Muscle of back (tissue), 11 donors: ENCODE results near the gene PIP5K1A. TPM values are rescaled to one million over a fixed set of nuclear protein-coding genes. Genes with fewer than 3 reads are reported as not detected.
"Not testable (repeated sequence)": the region's sequence is repeated elsewhere in the genome, so short reads cannot be mapped to it uniquely, and the experiment has no call there.

Experiments used
- DNase-seq, 3 donors: peaks; one replicate each; pipeline versions ENCODE4 v3.0.0 to v3.0.0-alpha.2; 2013
- polyA plus RNA-seq, 10 donors: library from polyadenylated mRNA; unstranded; fragments of 120-200 nt; gene quantifications; one replicate each; pipeline ENCODE4 v1.2.1, GENCODE V29; 2013; ENCODE audit not compliant: insufficient read length in 10 of 10

PIP5K1A gene
- polyA plus RNA-seq, 10 donors, result 31.2 to 50.0 (median 40.4) TPM

DNA sequence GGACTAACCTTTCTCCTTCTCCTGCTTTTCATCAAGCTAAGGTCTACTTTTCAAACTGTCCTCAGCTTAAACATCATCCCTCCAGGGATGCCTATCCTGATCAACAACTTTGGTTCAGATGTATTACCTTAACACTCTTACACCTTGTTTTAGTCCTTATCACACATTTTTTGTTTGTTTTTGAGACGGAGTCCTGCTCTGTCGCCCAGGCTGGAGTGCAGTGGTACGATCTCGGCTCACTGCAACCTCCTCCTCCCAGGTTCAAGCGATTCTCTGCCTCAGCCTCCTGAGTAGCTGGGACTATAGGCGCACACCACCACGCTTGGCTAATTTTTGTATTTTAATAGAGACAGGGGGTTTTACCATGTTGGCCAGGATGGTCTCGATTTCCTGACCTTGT is 9.7 kb upstream of the PIP5K1A start:
- DNase-seq, result not testable (repeated sequence)

DNA sequence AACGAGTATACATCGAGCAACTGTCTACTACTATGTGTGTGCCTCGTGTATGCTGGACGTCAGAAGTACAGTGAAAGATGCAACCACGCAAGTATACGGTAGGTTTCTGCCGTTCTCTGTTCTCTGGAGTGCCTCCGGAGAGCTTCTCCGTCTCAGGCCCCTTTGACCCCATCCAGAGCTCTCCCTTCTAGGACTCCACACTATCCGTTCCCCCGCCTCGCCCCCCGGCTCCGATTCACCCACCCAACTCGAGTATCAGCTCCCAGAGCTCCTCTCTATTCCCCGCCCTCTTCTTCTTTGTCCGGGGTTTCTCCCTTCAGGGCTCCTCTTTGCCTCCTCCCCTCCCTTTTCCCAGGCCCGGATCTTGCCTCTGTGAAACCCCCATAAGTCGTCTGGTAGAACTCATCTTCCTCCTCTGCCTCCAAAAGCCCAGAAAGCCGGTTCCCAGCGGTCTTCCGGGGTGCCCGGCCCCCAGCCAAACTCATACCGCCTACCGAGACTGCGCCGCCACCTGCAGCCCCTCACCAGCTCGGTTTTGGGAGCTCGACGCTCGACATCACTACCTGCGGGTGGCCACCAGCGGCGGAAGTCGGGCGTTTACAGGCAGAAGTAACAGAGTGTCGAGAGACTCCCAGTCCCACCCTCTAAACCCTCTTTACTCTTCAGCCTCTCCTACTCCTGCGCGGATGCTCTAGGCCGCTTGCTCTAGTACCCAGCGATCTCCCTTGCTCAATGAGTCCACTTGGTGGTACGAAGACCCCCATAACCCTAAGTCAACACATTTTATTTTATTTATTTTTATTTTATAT is 8.5 kb upstream of the PIP5K1A start, which contains the start of gene VPS72:
TSS of gene VPS72 (minus strand) at position 561 of the 809 bp plus-strand sequence. CDS start at position 485, 76 bp downstream.
- DNase-seq, result peak; percentile 88 to 96 (median 89)

DNA sequence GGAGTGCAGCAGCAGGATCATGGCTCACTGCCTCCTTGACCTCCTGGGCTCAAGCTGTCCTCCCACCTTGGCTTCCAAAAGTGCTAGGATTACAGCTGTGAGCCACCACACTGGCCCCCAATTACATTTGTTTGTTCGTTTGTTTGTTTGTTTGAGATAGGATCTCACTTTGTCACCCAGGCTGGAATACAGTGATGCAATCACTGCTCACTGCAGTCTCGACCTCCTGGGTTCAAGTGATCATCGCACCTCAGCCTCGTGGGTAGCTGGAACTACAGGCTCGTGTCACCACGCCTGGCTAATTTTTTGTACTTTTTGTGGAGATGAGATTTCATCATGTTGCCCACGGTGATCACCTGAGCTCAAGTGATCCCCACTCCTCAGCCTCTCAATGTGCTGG is 6.3 kb upstream of the PIP5K1A start:
- no peak for DNase-seq

- DNase-seq, result no peak
These were observed 5.0 kb upstream of the PIP5K1A start for GRCh38 chr1:151193304-151193703.

- no peak for DNase-seq
These were observed 4.5 kb upstream of the PIP5K1A start for GRCh38 chr1:151193856-151194255.

- DNase-seq, result peak in 2 of 3 donors; percentile 26 to 66
These were observed 3.3 kb upstream of the PIP5K1A start for GRCh38 chr1:151194894-151195594.

- peak; percentile 82 to 90 (median 84) for DNase-seq
These were observed 2.0 kb upstream of the PIP5K1A start for GRCh38 chr1:151196292-151196800.

DNA sequence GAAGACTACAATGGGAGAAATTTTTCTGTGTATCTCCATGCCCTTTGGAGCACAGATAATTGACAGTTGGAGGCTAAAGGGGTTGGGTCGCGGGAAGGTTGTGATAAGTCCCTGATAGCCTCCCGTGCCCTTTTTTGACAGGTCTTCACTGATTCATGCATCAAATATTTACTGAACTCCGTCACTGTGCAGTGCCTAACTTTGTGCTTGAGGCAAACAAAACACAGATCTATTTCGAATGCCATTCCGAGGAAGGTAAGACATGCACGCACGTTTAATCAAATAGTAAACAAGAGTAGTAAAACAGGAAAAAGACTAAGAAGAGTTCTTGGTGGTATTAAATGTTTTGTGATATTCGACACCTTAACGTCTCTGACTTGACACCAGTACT is 494 bp upstream of the PIP5K1A start:
- DNase-seq, result no peak

DNA sequence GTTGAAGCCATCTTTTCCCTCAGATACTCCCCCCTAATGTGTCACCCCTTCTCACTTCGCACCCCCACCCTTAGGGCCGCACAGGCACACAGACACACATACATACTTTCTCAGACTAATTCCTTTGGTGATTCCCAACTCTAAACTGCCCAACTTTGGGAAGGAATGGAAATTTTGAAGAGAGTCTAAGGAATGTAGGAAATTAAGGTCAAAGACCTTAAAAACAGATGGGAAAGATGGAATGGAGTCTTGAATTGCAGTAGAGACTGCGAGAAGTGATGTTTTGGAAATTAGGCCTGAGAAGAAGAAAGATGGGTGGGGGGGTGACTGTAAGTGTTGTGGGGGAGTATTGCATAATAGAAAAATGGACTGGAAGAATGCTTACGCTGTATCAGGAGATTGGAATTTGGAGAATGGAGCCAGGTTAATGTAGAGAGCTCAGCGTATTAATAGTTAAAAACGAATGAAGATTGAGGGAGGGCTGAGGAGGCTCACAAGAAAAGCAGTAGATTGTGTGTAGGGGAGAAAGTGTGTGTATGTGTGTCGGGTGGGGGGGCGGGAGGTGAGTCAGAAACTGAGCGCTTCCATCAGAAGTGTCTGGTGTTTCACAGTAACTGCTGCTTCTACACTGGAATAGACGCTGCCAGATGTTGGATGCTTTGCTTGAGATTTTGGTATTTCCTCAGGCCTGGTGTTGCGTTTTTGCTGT is 1.7 kb downstream of the PIP5K1A start:
- DNase-seq, result peak; percentile 21 to 88 (median 50)

- DNase-seq, result not testable (repeated sequence)
These were observed 7.1 kb downstream of the PIP5K1A start for GRCh38 chr1:151205381-151205965.

DNA sequence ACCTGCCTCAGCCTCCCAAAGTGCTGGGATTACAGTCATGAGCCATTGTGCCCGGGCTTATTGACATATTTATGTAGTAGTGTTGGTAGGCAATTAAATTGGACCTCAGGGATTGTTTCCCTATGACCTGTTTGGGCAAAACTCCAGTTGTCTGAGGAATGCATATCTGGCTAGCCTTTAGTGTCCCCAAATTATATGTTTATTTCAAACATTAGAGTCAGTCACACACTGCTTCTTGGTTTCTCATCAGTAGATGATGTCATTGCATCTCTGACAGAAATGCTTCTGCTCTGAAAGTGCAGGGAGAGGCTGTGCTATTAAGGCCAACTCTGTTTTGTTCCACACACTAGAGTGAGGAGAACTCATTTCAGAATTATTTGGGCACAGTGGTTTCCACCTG is 12.5 kb downstream of the PIP5K1A start:
- no peak for DNase-seq

DNA sequence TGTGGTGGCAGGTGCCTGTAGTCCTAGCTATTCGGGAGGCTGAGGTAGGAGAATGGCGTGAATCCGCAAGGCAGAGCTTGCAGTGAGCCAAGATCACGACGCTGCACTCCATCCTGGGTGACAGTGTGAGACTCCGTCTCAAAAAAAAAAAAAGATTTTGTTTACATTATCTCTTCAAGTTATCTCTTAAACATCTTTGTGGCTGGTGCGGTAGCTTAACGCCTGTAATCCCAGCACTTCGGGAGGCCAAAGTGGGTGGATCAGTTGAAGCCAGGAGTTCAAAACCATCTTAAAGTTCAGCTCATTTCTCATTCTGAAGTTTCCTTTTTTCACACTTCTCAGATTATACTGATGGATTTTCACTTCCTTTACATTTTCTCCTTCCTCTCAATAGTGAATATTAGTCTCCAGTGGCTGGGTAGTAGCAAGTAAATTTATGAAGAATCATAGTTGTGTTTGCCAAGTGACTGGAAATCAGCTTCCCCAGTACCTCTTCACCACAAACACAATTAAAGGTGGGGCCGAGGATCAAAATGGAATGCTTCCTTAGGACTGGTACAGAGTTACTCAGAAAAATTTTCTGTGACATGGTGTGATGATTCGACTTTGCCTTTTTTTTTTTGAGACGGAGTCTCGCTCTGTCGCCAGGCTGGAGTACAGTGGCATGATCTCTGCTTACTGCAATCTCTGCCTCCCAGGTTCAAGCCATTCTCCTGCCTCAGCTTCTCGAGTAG is 13.8 kb downstream of the PIP5K1A start:
- DNase-seq, result no peak

GRCh38 chr1:151213560-151213959 is 15.2 kb downstream of the PIP5K1A start:
- DNase-seq, result no peak

GRCh38 chr1:151221616-151222015 is 23.3 kb downstream of the PIP5K1A start:
- no peak for DNase-seq

DNA sequence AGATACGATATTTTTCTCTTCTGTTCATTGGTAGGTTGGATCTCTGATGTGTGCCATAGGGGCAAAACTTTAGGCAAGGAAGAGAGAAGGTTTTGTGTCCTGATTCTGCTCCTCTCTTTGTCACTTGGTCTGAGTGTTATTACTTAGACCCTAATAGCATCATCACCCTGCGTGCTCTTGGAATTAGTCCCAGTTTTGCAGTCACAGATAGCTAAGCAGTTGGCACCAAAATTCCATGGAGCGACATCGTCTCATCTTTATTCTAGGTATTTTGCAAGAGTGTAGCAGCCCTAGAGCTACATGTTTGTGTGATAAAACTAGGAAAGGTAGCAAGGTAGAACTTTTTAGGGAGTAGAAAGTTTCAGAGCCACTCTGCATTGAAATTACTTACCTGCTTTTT is 23.8 kb downstream of the PIP5K1A start:
- DNase-seq, result no peak

DNA sequence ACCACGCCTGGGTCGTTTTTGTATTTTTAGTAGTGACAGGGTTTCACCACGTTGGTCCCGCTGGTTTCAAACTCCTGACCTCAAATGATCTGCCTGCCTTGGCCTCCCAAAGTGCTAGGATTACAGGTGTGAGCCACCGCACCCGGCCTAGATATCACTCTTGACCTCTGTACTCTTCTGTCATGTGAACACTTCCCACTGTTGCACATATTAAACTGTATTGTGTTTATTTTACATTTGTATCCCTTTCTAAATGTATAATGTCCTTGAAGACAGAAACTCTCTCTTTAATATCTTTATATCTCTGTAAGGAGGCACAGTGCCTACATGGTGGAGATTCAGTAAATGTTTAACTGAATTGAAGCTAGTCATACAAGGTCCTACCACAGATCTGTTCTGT is 36.9 kb downstream of the PIP5K1A start:
- DNase-seq, result no peak

DNA sequence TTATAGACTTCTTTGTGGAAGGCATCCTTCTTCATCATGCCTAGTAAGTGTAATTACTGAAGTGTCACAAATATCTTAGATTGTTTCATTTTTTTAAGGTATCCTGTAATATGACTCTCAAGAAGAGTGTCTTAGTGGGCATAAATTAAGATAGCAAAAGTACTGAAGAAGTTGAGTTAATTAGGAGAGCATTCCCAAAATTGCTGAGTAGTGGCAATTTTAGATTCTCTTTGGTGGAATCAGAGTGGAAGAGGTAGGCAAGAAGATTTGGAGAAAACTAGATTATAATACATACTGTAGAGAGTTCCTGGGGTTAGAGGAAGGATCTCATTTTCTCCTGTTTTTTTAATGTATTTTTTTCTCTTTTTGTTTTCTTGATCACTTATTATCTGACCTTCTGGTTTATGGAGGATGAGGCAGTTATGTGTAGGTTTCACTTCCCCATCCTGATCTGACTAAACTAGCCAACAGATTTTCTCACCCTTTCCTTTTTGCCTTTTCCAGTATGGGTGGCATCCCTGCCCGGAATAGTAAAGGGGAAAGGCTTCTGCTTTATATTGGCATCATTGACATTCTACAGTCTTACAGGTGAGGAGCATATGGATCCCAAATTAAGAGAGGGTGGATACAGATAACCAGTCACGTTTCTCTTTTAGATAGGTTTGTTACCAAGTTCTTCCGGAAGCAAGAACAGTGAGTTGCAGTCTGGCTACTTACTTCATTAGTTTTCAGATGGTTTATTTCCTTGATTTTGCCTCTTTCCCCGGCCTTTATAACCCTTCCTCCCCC is 39.5 kb downstream of the PIP5K1A start:
- DNase-seq, result no peak

DNA sequence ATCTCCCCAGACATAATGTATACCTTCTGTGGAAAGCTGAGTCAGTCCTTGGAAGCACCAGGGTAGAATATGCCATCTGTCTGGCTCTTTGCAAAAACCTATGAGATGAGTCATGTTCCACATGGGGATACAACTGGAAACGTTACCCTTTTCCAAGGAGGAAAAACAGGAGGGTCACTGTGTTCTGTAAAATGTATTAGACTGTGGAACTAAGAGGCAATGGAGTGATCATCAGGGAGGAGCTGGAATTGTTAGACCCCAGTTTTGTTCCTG is 40.1 kb downstream of the PIP5K1A start:
- DNase-seq, result peak in 2 of 3 donors; percentile 21 to 67

DNA sequence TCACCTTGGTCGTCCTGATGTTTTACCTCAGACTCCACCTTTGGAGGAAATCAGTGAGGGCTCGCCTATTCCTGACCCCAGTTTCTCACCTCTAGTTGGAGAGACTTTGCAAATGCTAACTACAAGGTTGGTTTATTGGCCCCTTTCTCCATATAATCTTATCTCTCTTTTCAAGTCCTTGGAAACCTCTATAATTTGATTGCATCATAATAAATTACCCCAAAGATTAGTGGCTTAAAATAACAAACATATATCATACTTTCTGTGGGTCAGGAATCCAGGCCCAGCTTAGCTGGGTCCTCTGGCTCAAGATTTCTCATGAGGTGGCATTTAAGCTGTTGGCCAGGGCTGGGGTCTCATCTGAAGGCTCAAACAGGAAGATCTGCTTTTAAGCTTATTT is 44.1 kb downstream of the PIP5K1A start:
- no peak for DNase-seq

DNA sequence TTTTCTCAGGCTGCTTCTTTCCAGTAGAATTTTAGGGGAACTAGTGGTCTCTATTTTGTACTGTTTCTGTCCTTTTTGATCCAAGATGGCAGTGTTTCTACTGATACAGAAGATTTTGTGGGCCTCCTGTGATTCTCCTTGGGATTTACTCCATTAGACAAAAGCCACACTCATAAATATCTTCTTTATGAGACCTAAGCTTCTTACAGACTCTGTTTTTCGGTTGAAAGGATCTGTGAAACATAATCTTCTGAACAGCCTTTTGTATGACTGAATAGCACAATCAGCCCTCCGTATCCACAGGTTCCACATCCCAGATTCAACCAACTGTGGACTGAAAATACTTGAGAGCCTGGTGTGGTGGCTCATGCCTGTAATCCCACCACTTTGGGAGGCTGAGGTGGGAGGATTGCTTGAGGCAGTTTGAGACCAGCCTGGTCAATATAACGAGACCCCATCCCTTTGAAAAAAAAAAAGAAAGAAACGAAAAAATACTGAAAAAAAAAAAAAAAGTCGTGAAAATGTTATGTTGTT is 45.4 kb downstream of the PIP5K1A start:
- no peak for DNase-seq
